Suppressor macrophage treated with lipopolysaccharide for 1 hour (primary cell): ENCODE results near the gene KRT78.
"Not testable (repeated sequence)": the region's sequence is repeated elsewhere in the genome, so short reads cannot be mapped to it uniquely, and the experiment has no call there.

Experiments used
- DNase-seq, 3 donors: peaks; one replicate each; pipeline ENCODE4 v3.0.0-alpha.2; 2020 to 2022

KRT78 gene

GRCh38 chr12:52848661-52849255 is at the start of gene KRT78:
KRT78 (minus strand) TSS chr12:52848994; CDS start chr12:52848930, 64 bp downstream.
- DNase-seq, result no peak

GRCh38 chr12:52896190-52897100 is 47.7 kb upstream of the KRT78 start:
- DNase-seq, result no peak

GRCh38 chr12:52895726-52896189 is 47.0 kb upstream of the KRT78 start:
- no peak for DNase-seq

GRCh38 chr12:52892974-52893373 is 44.2 kb upstream of the KRT78 start:
- no peak for DNase-seq

- no peak for DNase-seq
These were observed 43.5 kb upstream of the KRT78 start for GRCh38 chr12:52892207-52892852.

- DNase-seq, result no peak
These were observed 42.2 kb upstream of the KRT78 start for GRCh38 chr12:52891044-52891443.

GRCh38 chr12:52890417-52890816 is 41.6 kb upstream of the KRT78 start:
- DNase-seq, result no peak

GRCh38 chr12:52884526-52885293 is 35.9 kb upstream of the KRT78 start:
- DNase-seq, result peak; percentile 67 to 85 (median 83)

GRCh38 chr12:52880499-52880898 is 31.7 kb upstream of the KRT78 start:
- not testable (repeated sequence) for DNase-seq

- peak; percentile 83 to 90 (median 86) for DNase-seq
These were observed 30.9 kb upstream of the KRT78 start for GRCh38 chr12:52879394-52880351.

- no peak for DNase-seq
These were observed 30.0 kb upstream of the KRT78 start for GRCh38 chr12:52878507-52879393.

- DNase-seq, result no peak
These were observed 28.4 kb upstream of the KRT78 start for GRCh38 chr12:52877242-52877641.

GRCh38 chr12:52876372-52876771 is 27.6 kb upstream of the KRT78 start:
- DNase-seq, result no peak

GRCh38 chr12:52874573-52875435 is 26.0 kb upstream of the KRT78 start:
- DNase-seq, result no peak

- peak; percentile 84 to 90 (median 89) for DNase-seq
These were observed 25.2 kb upstream of the KRT78 start for GRCh38 chr12:52873832-52874572.

GRCh38 chr12:52873513-52873831 is 24.7 kb upstream of the KRT78 start:
- DNase-seq, result no peak

GRCh38 chr12:52872644-52873389 is 24.0 kb upstream of the KRT78 start:
- DNase-seq, result no peak
